ENCODE results near the gene DENND1A.
A peak's percentile ranks its signal among the peaks of the same experiment; 100 is the strongest.

GRCh38 chr9:123622711-123623241 lies 307.1 kb downstream of the DENND1A start:
- TF ChIP-seq CTCF (IDR thresholded peaks at IDR 0.05; ENCODE audit: low read depth, low read length, missing input control) = no peak
- no peak for TF ChIP-seq SP1 (IDR thresholded peaks at IDR 0.05)
- peak in 1 of 2 donors; percentile 4 for TF ChIP-seq RAD21 (IDR thresholded peaks at IDR 0.05)
- TF ChIP-seq MAX (IDR thresholded peaks at IDR 0.05) = no peak
- no peak for TF ChIP-seq GABPA (IDR thresholded peaks at IDR 0.05 in 1 of 2, conservative IDR thresholded peaks at IDR 0.05 in 1 of 2)
- TF ChIP-seq TAF1 (conservative IDR thresholded peaks at IDR 0.05) = no peak
- no peak for TF ChIP-seq HNF4A (conservative IDR thresholded peaks at IDR 0.05)
- TF ChIP-seq, protein P1, sequence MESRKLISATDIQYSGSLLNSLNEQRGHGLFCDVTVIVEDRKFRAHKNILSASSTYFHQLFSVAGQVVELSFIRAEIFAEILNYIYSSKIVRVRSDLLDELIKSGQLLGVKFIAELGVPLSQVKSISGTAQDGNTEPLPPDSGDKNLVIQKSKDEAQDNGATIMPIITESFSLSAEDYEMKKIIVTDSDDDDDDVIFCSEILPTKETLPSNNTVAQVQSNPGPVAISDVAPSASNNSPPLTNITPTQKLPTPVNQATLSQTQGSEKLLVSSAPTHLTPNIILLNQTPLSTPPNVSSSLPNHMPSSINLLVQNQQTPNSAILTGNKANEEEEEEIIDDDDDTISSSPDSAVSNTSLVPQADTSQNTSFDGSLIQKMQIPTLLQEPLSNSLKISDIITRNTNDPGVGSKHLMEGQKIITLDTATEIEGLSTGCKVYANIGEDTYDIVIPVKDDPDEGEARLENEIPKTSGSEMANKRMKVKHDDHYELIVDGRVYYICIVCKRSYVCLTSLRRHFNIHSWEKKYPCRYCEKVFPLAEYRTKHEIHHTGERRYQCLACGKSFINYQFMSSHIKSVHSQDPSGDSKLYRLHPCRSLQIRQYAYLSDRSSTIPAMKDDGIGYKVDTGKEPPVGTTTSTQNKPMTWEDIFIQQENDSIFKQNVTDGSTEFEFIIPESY (IDR thresholded peaks at IDR 0.05) = no peak
- no peak for TF ChIP-seq ATF3 (IDR thresholded peaks at IDR 0.05)
- no peak for TF ChIP-seq EGR1 (IDR thresholded peaks at IDR 0.05; ENCODE audit: low read depth in 2 of 2)
- no peak for TF ChIP-seq YY1 (IDR thresholded peaks at IDR 0.05)
- no peak for TF ChIP-seq RXRA (IDR thresholded peaks at IDR 0.05)
